Astrocyte of the cerebellum (primary cell): ENCODE results near the gene ZNF608.

Source experiments
- DNase-seq: peaks from one replicate; pipeline ENCODE4 v3.0.0-alpha.2; 2011; ENCODE audit warnings: low read depth
- H3K4me3 ChIP-seq: 2 replicates; pipeline ENCODE4 v1.5.1; 2011; ENCODE audit warnings: mild to moderate bottlenecking, low read depth, low read length, moderate library complexity
- CTCF ChIP-seq: IDR thresholded peaks from 2 replicates; pipeline ENCODE4 v1.5.1; 2012; ENCODE audit warnings: low read length, low read depth, moderate library complexity, mild to moderate bottlenecking; ENCODE audit errors: missing control alignments
- in situ Hi-C: cut with HindIII; loops from 2 replicates; pipeline ENCODE4 v1.10.0; 2017; ENCODE audit warnings: low sequenced_read_pairs

Gene ZNF608

GRCh38 chr5:124732428-124733328 lies 13.8 kb downstream of the ZNF608 start:
- no peak overlapping the region for H3K4me3 ChIP-seq
- in situ Hi-C loops: no loop called here
- TF ChIP-seq CTCF: no peak
- no peak for DNase-seq

- no peak overlapping the region for H3K4me3 ChIP-seq
- no peak for DNase-seq
- in situ Hi-C loops: no loop called here
- no peak for TF ChIP-seq CTCF
Observed at GRCh38 chr5:124730381-124730780, 16.1 kb downstream of the ZNF608 start.

GRCh38 chr5:124729720-124730359 lies 16.6 kb downstream of the ZNF608 start:
- H3K4me3 ChIP-seq: no peak overlapping the region
- in situ Hi-C loops: no loop called here
- TF ChIP-seq CTCF: no peak
- peak; percentile 90 for DNase-seq

- no peak for TF ChIP-seq CTCF
- no peak for DNase-seq
- in situ Hi-C loops: no loop called here
Observed at GRCh38 chr5:124728968-124729332, 17.5 kb downstream of the ZNF608 start.

GRCh38 chr5:124728331-124728967 lies 18.0 kb downstream of the ZNF608 start:
- no peak overlapping the region for H3K4me3 ChIP-seq
- no peak for TF ChIP-seq CTCF
- no peak for DNase-seq
- in situ Hi-C loops: no loop called here

More at GRCh38 chr5:124728968-124729332, 17.5 kb downstream of the ZNF608 start:
- no peak overlapping the region for H3K4me3 ChIP-seq

GRCh38 chr5:124726631-124727362 lies 19.6 kb downstream of the ZNF608 start:
- TF ChIP-seq CTCF: no peak
- DNase-seq: no peak
- H3K4me3 ChIP-seq: no peak overlapping the region
- in situ Hi-C loops: no loop called here
